GM12878 (cell line): ENCODE measurements around the gene TGM2. TPM values are rescaled to one million over a fixed set of nuclear protein-coding genes. Genes with fewer than 3 reads are reported as not detected.

Experiments used
- ATAC-seq: fragments of 200-7000 bp; cut with Tn5 transposase; 3 replicates; pipeline ENCODE4 v1.9.1; 2020; ENCODE audit warnings: mild to moderate bottlenecking, moderate library complexity
- BruUV-seq: library from RNA; stranded (reverse); fragments of 400-500 nt; replicated peaks from 2 replicates; lab custom pipeline; 2021; lab: Mats Ljungman, UMichigan
- CTCF ChIA-PET: fragments of 300-600 bp; sonication (Branson Sonifier 250); formaldehyde crosslinking; extraction: SDS; loops from one replicate; lab custom pipeline; 2021; ENCODE audit warnings: inconsistent platforms; lab: Yijun Ruan, JAX
- POLR2A ChIA-PET: fragments of 350-600 bp; formaldehyde crosslinking; extraction: SDS; loops from one replicate; lab custom pipeline; 2021; ENCODE audit warnings: inconsistent platforms; lab: Charles Lee
- RAD21 ChIA-PET: fragments of 300-600 bp; sonication (Branson Sonifier 250); formaldehyde crosslinking; loops from one replicate; lab custom pipeline; 2023; ENCODE audit warnings: antibody characterized with exemption; ENCODE audit not compliant: unreplicated experiment; lab: Charles Lee
- SMC1A ChIA-PET: fragments of 300-600 bp; sonication (Branson Sonifier 250); formaldehyde crosslinking; loops from one replicate; lab custom pipeline; 2023; ENCODE audit not compliant: unreplicated experiment, uncharacterized antibody; lab: Charles Lee
- DNase-seq: peaks from one replicate; pipeline ENCODE4 v3.0.0-alpha.2; 2011; ENCODE audit warnings: low read depth, low spot score
- FAIRE-seq: peaks from 3 replicates; lab custom pipeline; 2011; peaks lifted over from hg19 to GRCh38; lab: Jason Lieb, UNC
- H2AFZ ChIP-seq: 2 replicates; pipeline ENCODE4 v1.6.0; 2011; ENCODE audit warnings: low read depth, low read length, control low read depth; ENCODE audit not compliant: control insufficient read depth
- H3K27ac ChIP-seq: 2 replicates; pipeline ENCODE4 v1.5.1; 2011; ENCODE audit warnings: control low read depth; ENCODE audit not compliant: control insufficient read depth, insufficient read depth
- H3K27me3 ChIP-seq, 2 experiments: replicated peaks in 1 of 2; 2 replicates each; pipeline versions ENCODE4 v1.6.0 to v1.6.1; 2011; ENCODE audit warnings: low read length in 1 of 2; ENCODE audit not compliant: control insufficient read depth in 2 of 2, insufficient read depth in 2 of 2
- H3K36me3 ChIP-seq, 2 experiments: 2 replicates each; pipeline ENCODE4 v1.5.1; 2011; ENCODE audit warnings: low read length in 1 of 2; ENCODE audit not compliant: control insufficient read depth in 2 of 2, insufficient read depth in 2 of 2
- H3K4me1 ChIP-seq: 2 replicates; pipeline ENCODE4 v1.6.1; 2011; ENCODE audit warnings: mild to moderate bottlenecking, low read length, moderate library complexity, mixed read lengths; ENCODE audit not compliant: control insufficient read depth, insufficient read depth
- H3K4me2 ChIP-seq: 2 replicates; pipeline ENCODE4 v1.6.0; 2011; ENCODE audit warnings: control low read depth; ENCODE audit not compliant: control insufficient read depth, insufficient read depth
- H3K4me3 ChIP-seq: fragments of 200-600 bp; sonication (generic); 2 replicates; pipeline ENCODE4 v1.5.1; 2016
- H3K79me2 ChIP-seq: 2 replicates; pipeline ENCODE4 v1.6.0; 2011; ENCODE audit warnings: low read length; ENCODE audit not compliant: control insufficient read depth, insufficient read depth
- H3K9ac ChIP-seq: 2 replicates; pipeline ENCODE4 v1.8.0; 2011; ENCODE audit warnings: low read length, control low read depth, mixed read lengths; ENCODE audit not compliant: control insufficient read depth, insufficient read depth
- H3K9me3 ChIP-seq: replicated peaks from 3 replicates; pipeline ENCODE4 v1.5.1; 2011; ENCODE audit warnings: mild to moderate bottlenecking, low read length; ENCODE audit not compliant: control insufficient read depth, insufficient read depth
- H4K20me1 ChIP-seq: 2 replicates; pipeline ENCODE4 v1.6.0; 2011; ENCODE audit not compliant: control insufficient read depth, insufficient read depth
- CBX3 ChIP-seq: fragments of 200-600 bp; sonication (generic); IDR thresholded peaks from 2 replicates; pipeline ENCODE4 v1.6.1; 2016; ENCODE audit warnings: low read depth, borderline replicate concordance
- EED ChIP-seq: sonication (generic); IDR thresholded peaks from 2 replicates; pipeline ENCODE4 v1.6.1; 2016; ENCODE audit warnings: antibody characterized with exemption, low read depth
- HDAC6 ChIP-seq: fragments of 200-600 bp; sonication (generic); IDR thresholded peaks from one replicate; pipeline ENCODE4 v1.8.0; 2017; ENCODE audit warnings: antibody characterized with exemption; ENCODE audit not compliant: unreplicated experiment
- MEF2A ChIP-seq: IDR thresholded peaks from 2 replicates; pipeline ENCODE4 v1.6.1; 2011; ENCODE audit warnings: low read depth, mild to moderate bottlenecking, low read length, moderate library complexity; ENCODE audit not compliant: insufficient read depth
- RBBP5 ChIP-seq: fragments of 200-600 bp; sonication (generic); conservative IDR thresholded peaks from 2 replicates; pipeline ENCODE4 v1.6.1; 2016
- SMAD1 ChIP-seq: fragments of 450-650 bp; IDR thresholded peaks from 2 replicates; pipeline ENCODE4 v1.6.1; 2018; ENCODE audit warnings: mild to moderate bottlenecking, low read depth; ENCODE audit not compliant: partially characterized antibody
- SRF ChIP-seq, 2 experiments: IDR thresholded peaks; 2 replicates each; pipeline ENCODE4 v1.6.1; 2011; ENCODE audit warnings: low read depth in 2 of 2, low read length in 2 of 2, mild to moderate bottlenecking in 1 of 2, moderate library complexity in 1 of 2
- WGBS: methylation state at CpG from one replicate; pipeline ENCODE4 v1.1.6; 2016; ENCODE audit warnings: low lambda C conversion rate; ENCODE audit not compliant: insufficient replicate concordance, insufficient coverage; ENCODE audit errors: missing lambda C conversion rate; 5-methylcytosine and 5-hydroxymethylcytosine counted together
- in situ Hi-C: fragments of 300-500 bp; cut with MboI; formaldehyde crosslinking; loops from 9 replicates; pipeline ENCODE4 v1.14.3; 2018; ENCODE audit warnings: mixed read lengths
- intact Hi-C: fragments of 100-400 bp; cut with micrococcal nuclease; formaldehyde crosslinking; loops from one replicate; pipeline ENCODE4 v1.14.2; 2022; ENCODE audit not compliant: unreplicated experiment
- polyA plus RNA-seq, 11 experiments: library from polyadenylated mRNA; depleted of rRNA in 4 of 11; unstranded in 6 of 11; stranded (reverse) in 5 of 11; fragments of >200 nt; fragmentation: Nextera tagmentation in 4 of 11; fragmentation: Illumina TruSeq in 1 of 11; extraction: Ambion mirVana in 4 of 11; extraction: Trizol in 1 of 11; gene quantifications; 1 replicate in 1 of 11; 2 replicates in 10 of 11; pipeline versions ENCODE4 v1.2.1 to v1.2.3, GENCODE V29; 2011 to 2016; ENCODE audit warnings: inconsistent platforms in 2 of 11, missing spikeins in 2 of 11, low read depth in 1 of 11
- total RNA-seq, 4 experiments: library from RNA; depleted of rRNA in 3 of 4; stranded (reverse); fragments of >200 nt in 3 of 4; fragmentation: Illumina TruSeq in 1 of 4; extraction: Trizol in 1 of 4; gene quantifications; 2 replicates each; pipeline versions ENCODE4 v1.2.1 to v1.2.3, GENCODE V29; 2013 to 2021

TGM2 gene
- total and polyA plus RNA-seq, 10 of the 15 experiments (the other 5 are each of a cell fraction or from before 2014, with no cell fraction given): 0.11 to 1.9 (median 0.51) TPM

DNA sequence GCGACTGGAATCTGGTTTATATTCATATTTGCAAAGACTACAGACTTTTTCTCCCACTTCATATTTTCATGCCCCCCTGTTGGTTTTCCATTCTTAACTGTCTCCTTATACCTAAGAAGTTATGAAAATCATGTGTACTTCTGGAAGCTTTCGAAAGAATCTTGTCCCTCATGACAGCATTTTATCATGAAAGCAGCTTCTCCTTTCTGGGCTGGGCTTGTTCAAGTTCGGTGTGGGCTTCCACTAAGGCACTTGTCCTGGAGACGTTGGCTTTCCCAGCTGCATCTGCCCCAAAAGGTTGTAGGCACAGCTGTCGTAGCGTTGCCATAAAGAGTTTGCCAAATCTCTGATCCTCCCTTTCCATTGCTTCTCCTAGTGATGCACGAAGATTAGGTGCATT, 75.0 kb downstream of the TGM2 start:
- ChIA-PET CTCF (interaction anchor here (0.7 to 15.1 kb wide), 6 partner anchors 13 to 132 kb away, joined by 3 to 189 read pairs (median 10); no protein-coding TSS in a partner anchor), RAD21 (interaction anchor here (1.2 to 7.8 kb wide), 2 partner anchors 15 to 74 kb away, joined by 4 to 79 read pairs; no protein-coding TSS in a partner anchor), POLR2A (interaction anchor here (0.5 kb wide), 1 partner anchor 90 kb away, joined by 7 read pairs; no protein-coding TSS in a partner anchor), SMC1A (interaction anchor here (0.7 to 8.6 kb wide), 7 partner anchors 8 to 84 kb away, joined by 3 to 166 read pairs (median 5); no protein-coding TSS in a partner anchor)
- Histone ChIP-seq H3K79me2 (0 out of 2 replicates have a peak, but pooled peaks cover 2% of the 10 kb centered on the region), H3K9me3 (no peaks in the 10 kb centered on the region), H3K4me3 (no peak overlapping the region), H3K4me1 (peaks cover 35% of the 10 kb centered on the region), H3K9ac (no peak overlapping the region), H3K27ac (no peak overlapping the region), H3K36me3 (peaks cover 0 to 10% of the 10 kb centered on the region in 2 experiments; a peak in 2 of 4 replicates), H3K4me2 (no peak overlapping the region), H2AFZ (no peak overlapping the region), H4K20me1 (no peaks in the 10 kb centered on the region), H3K27me3 (no peaks in the 10 kb centered on the region)
- ATAC-seq: no peak
- intact Hi-C loops: no loop called here
- 71% methylated on average over 7 of the region's 7 CpGs for WGBS
- DNase-seq: no peak
- in situ Hi-C loops: no loop called here
- TF ChIP-seq HDAC6: no peak
- TF ChIP-seq SMAD1: no peak
- TF ChIP-seq EED: no peak
- TF ChIP-seq SRF (IDR thresholded peaks at IDR 0.05; ENCODE audit: low read depth in 2 of 2, low read length in 2 of 2): no peak
- no peak for TF ChIP-seq MEF2A
- TF ChIP-seq CBX3: no peak
- FAIRE-seq: no peak
- BruUV-seq: no TSS peak

DNA sequence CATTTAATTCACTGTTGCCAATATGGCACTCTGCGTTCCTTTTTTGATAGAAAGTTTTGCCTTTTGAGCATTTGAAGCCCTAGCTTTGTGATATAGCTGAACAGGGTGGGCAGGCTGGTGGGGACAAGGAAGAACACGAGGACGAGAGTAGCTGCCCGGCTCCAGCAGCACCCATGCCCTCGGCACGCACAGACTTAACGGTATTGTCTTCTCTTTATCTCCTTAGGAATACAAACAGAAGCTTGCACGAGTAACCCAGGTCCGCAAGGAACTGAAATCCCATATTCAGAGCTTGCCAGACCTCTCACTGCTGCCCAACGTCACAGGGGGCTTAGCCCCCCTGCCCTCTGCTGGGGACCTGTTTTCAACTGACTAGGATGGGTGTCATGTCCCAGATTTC, 75.6 kb downstream of the TGM2 start:
- intact Hi-C loops: no loop called here
- ChIA-PET SMC1A (interaction anchor here (0.7 to 8.6 kb wide), 6 partner anchors 8 to 85 kb away, joined by 3 to 166 read pairs (median 4); no protein-coding TSS in a partner anchor), POLR2A (interaction anchor here (0.8 to 1.4 kb wide), 2 partner anchors 14 to 22 kb away, joined by 3 read pairs; no protein-coding TSS in a partner anchor), CTCF (interaction anchor here (1.2 to 15.1 kb wide), 4 partner anchors 12 to 132 kb away, joined by 3 to 189 read pairs (median 8); no protein-coding TSS in a partner anchor), RAD21 (interaction anchor here (1.0 to 7.8 kb wide), 3 partner anchors 14 to 63 kb away, joined by 3 to 79 read pairs (median 5); no protein-coding TSS in a partner anchor)
- Histone ChIP-seq H4K20me1 (no peaks in the 10 kb centered on the region), H3K4me3 (no peak overlapping the region), H3K9me3 (no peaks in the 10 kb centered on the region), H3K27ac (no peak overlapping the region), H2AFZ (no peak overlapping the region), H3K4me1 (peaks cover 29% of the 10 kb centered on the region), H3K27me3 (no peaks in the 10 kb centered on the region), H3K36me3 (peaks cover 0 to 15% of the 10 kb centered on the region in 2 experiments; a peak in 3 of 4 replicates), H3K9ac (no peak overlapping the region), H3K4me2 (no peak overlapping the region), H3K79me2 (0 out of 2 replicates have a peak, but pooled peaks cover 2% of the 10 kb centered on the region)
- FAIRE-seq (no peak), ATAC-seq (no peak), DNase-seq (no peak)
- in situ Hi-C loops: no loop called here
- no TSS peak for BruUV-seq
- TF ChIP-seq RBBP5: no peak
- 92% methylated on average over 10 of the region's 10 CpGs for WGBS
